Stomach (tissue), 9 donors: ENCODE results near the gene NDUFAF3. TPM values are rescaled to one million over a fixed set of nuclear protein-coding genes. Genes with fewer than 3 reads are reported as not detected.

Experiments used
- DNase-seq, 2 donors: peaks; one replicate each; pipeline versions ENCODE4 v3.0.0 to v3.0.0-alpha.2; 2013 to 2019
- H3K27ac ChIP-seq, 5 donors: fragments of 200-600 bp in 4 of 5; sonication (generic) in 4 of 5; one replicate each; pipeline ENCODE4 v1.5.1; 2013 to 2019; ENCODE audit warnings: mild to moderate bottlenecking in 1 of 5, moderate library complexity in 1 of 5
- H3K27me3 ChIP-seq, 3 donors: fragments of 200-600 bp; sonication (generic); one replicate each; pipeline ENCODE4 v1.5.1; 2017 to 2019; ENCODE audit warnings: mixed run types in 1 of 3
- H3K36me3 ChIP-seq, 4 donors: fragments of 200-600 bp; sonication (generic); 1 replicate in 3 of 4; 2 replicates in 1 of 4; pipeline ENCODE4 v1.5.1; 2016 to 2019
- H3K4me1 ChIP-seq, 4 donors: fragments of 200-600 bp; sonication (generic); one replicate each; pipeline ENCODE4 v1.5.1; 2016 to 2019
- H3K4me3 ChIP-seq, 4 donors: fragments of 200-600 bp; sonication (generic) in 3 of 4; one replicate each; pipeline ENCODE4 v1.5.1; 2016 to 2019; ENCODE audit warnings: mild to moderate bottlenecking in 1 of 4
- H3K9me3 ChIP-seq, 4 donors: fragments of 200-600 bp; sonication (generic); one replicate each; pipeline ENCODE4 v1.5.1; 2016 to 2019
- CTCF ChIP-seq, 7 experiments: fragments of 450-650 bp in 4 of 7; fragments of 200-600 bp in 3 of 7; sonication (generic) in 3 of 7; IDR thresholded peaks; one replicate each; pipeline ENCODE4 v1.5.1; 2016 to 2019; ENCODE audit warnings: antibody characterized with exemption in 7 of 7, control low read depth in 2 of 7, mild to moderate bottlenecking in 1 of 7
- EP300 ChIP-seq: sonication (generic); formaldehyde crosslinking; IDR thresholded peaks from one replicate; pipeline ENCODE4 v1.6.1; 2017; ENCODE audit warnings: antibody characterized with exemption
- POLR2A ChIP-seq, 4 donors: fragments of 450-650 bp; IDR thresholded peaks; one replicate each; pipeline ENCODE4 v1.6.1; 2016; ENCODE audit warnings: antibody characterized with exemption in 4 of 4, control low read depth in 2 of 4, mild to moderate bottlenecking in 1 of 4, moderate library complexity in 1 of 4
- POLR2AphosphoS5 ChIP-seq, 3 donors: sonication (generic); formaldehyde crosslinking; IDR thresholded peaks; one replicate each; pipeline ENCODE4 v1.6.1; 2016; ENCODE audit warnings: antibody characterized with exemption in 3 of 3
- WGBS, 5 donors: extraction: QIAGEN DNeasy Blood & Tissue Kit in 3 of 5; methylation state at CpG; one replicate each; pipeline versions ENCODE4 v1.1.5 to v1.1.7; 2013 to 2018; 5-methylcytosine and 5-hydroxymethylcytosine counted together
- intact Hi-C: fragments of 100-400 bp; cut with DNase I; formaldehyde crosslinking; loops from one replicate; pipeline ENCODE4 v1.15.1; 2023; ENCODE audit warnings: low total_unique reads
- polyA plus RNA-seq, 3 donors: library from polyadenylated mRNA; stranded (reverse); fragments of 200-250 nt; gene quantifications; one replicate each; pipeline ENCODE4 v1.2.3, GENCODE V29; 2013
- total RNA-seq, 5 donors: library from RNA; depleted of rRNA; stranded (reverse); fragments of >200 nt; gene quantifications; one replicate each; pipeline versions ENCODE4 v1.1.0 to v1.2.3, GENCODE V29; 2014 to 2016
- donor health status: healthy with polysubstance abuse.
- donor health status: Bipolar disorder and iron deficiency.
- donor health status: healthy.

The NDUFAF3 gene
- total and polyA plus RNA-seq, 8 donors = 41.3 to 105 (median 61.3) TPM

- no peaks in the 10 kb centered on the region for H3K27me3 ChIP-seq
- H3K36me3 ChIP-seq = peaks cover 50 to 76% (median 73%) of the 10 kb centered on the region in 4 donors
- no peak for DNase-seq
- no peak overlapping the region for H3K4me3 ChIP-seq
- H3K27ac ChIP-seq = no peak overlapping the region
- intact Hi-C loops = no loop called here
- TF ChIP-seq CTCF (IDR thresholded peaks at IDR 0.05) (no peak), EP300 (no peak), POLR2A (IDR thresholded peaks at IDR 0.05) (no peak), POLR2AphosphoS5 (IDR thresholded peaks at IDR 0.05) (no peak)
- no peaks in the 10 kb centered on the region for H3K9me3 ChIP-seq
- H3K4me1 ChIP-seq = peaks cover 15 to 21% (median 17%) of the 10 kb centered on the region in 4 donors
Measured at GRCh38 chr3:48984663-48985062, 37.3 kb upstream of the NDUFAF3 start.

GRCh38 chr3:48985831-48986376 is 36.0 kb upstream of the NDUFAF3 start:
- peaks cover 17 to 25% (median 21%) of the 10 kb centered on the region in 4 donors for H3K4me1 ChIP-seq
- no peaks in the 10 kb centered on the region for H3K27me3 ChIP-seq
- TF ChIP-seq CTCF (IDR thresholded peaks at IDR 0.05) (no peak), POLR2AphosphoS5 (IDR thresholded peaks at IDR 0.05) (no peak), POLR2A (IDR thresholded peaks at IDR 0.05) (no peak), EP300 (no peak)
- intact Hi-C loops = no loop called here
- H3K36me3 ChIP-seq = peaks cover 38 to 64% (median 61%) of the 10 kb centered on the region in 4 donors
- no peaks in the 10 kb centered on the region for H3K9me3 ChIP-seq
- WGBS, 5 donors = 86 to 97% (median 90%) methylated on average over 7 of the region's 7 CpGs
- H3K4me3 ChIP-seq = no peak overlapping the region
- H3K27ac ChIP-seq = no peak overlapping the region
- DNase-seq = no peak

GRCh38 chr3:48989126-48989795 is 32.7 kb upstream of the NDUFAF3 start:
- H3K4me1 ChIP-seq = peaks cover 31 to 51% (median 40%) of the 10 kb centered on the region in 4 donors
- 1 to 12% (median 3%) methylated on average over 8 to 21 of the region's 21 CpGs for WGBS, 5 donors

More at GRCh38 chr3:48989126-48989795, 32.7 kb upstream of the NDUFAF3 start:
- Histone ChIP-seq H3K9me3 (no peaks in the 10 kb centered on the region), H3K27me3 (no peaks in the 10 kb centered on the region), H3K27ac (peak overlapping the region; percentile 91 to 96 (median 93)), H3K36me3 (peaks cover 9 to 40% (median 32%) of the 10 kb centered on the region in 4 donors), H3K4me3 (peak overlapping the region; percentile 74 to 99 (median 84))
- TF ChIP-seq EP300 (no peak), CTCF (IDR thresholded peaks at IDR 0.05) (no peak), POLR2AphosphoS5 (IDR thresholded peaks at IDR 0.05) (no peak), POLR2A (IDR thresholded peaks at IDR 0.05) (no peak)
- intact Hi-C loops = no loop called here
- DNase-seq = no peak
